RWPE1 (cell line): ENCODE data around the gene VEPH1.

Experiments used
- CTCF ChIA-PET: fragments of 350-600 bp; sonication (Branson Sonifier 250); formaldehyde crosslinking; extraction: SDS; loops from one replicate; lab custom pipeline; 2021; lab: Yijun Ruan, JAX
- POLR2A ChIA-PET: fragments of 400-600 bp; formaldehyde crosslinking; extraction: SDS; loops from one replicate; lab custom pipeline; 2020; ENCODE audit warnings: antibody characterized with exemption; ENCODE audit not compliant: low non-redundant PET; lab: Yijun Ruan, JAX
- DNase-seq: peaks from one replicate; pipeline ENCODE4 v3.0.0; 2012; ENCODE audit warnings: low spot score
- H3K27ac ChIP-seq: fragments of 450-650 bp; 2 replicates; pipeline ENCODE4 v1.5.1; 2017
- CTCF ChIP-seq: fragments of 450-650 bp; conservative IDR thresholded peaks from 2 replicates; pipeline ENCODE4 v1.5.1; 2017; ENCODE audit warnings: low read depth, mild to moderate bottlenecking

Gene VEPH1

GRCh38 chr3:157387708-157388435 is 115.3 kb downstream of the VEPH1 start:
- POLR2A ChIA-PET: no interaction called here
- CTCF ChIA-PET: no interaction called here

GRCh38 chr3:157384491-157384890 is 118.7 kb downstream of the VEPH1 start:
- TF ChIP-seq CTCF: no peak
- DNase-seq: no peak
- CTCF ChIA-PET: no interaction called here
- no peak overlapping the region for H3K27ac ChIP-seq
- POLR2A ChIA-PET: no interaction called here

More at GRCh38 chr3:157387708-157388435, 115.3 kb downstream of the VEPH1 start:
- DNase-seq: no peak
- TF ChIP-seq CTCF: no peak
- no peak overlapping the region for H3K27ac ChIP-seq

GRCh38 chr3:157384031-157384430 is 119.2 kb downstream of the VEPH1 start:
- ChIA-PET CTCF (no interaction called here), POLR2A (no interaction called here)
- no peak for DNase-seq

GRCh38 chr3:157381606-157382005 is 121.6 kb downstream of the VEPH1 start:
- DNase-seq: no peak
- H3K27ac ChIP-seq: no peak overlapping the region
- ChIA-PET CTCF (no interaction called here), POLR2A (no interaction called here)
- TF ChIP-seq CTCF: no peak

More at GRCh38 chr3:157384031-157384430, 119.2 kb downstream of the VEPH1 start:
- TF ChIP-seq CTCF: no peak
- no peak overlapping the region for H3K27ac ChIP-seq

GRCh38 chr3:157379525-157380140 is 123.6 kb downstream of the VEPH1 start:
- no peak for DNase-seq
- TF ChIP-seq CTCF: no peak
- H3K27ac ChIP-seq: no peak overlapping the region
- CTCF ChIA-PET: interaction anchor here (0.5 kb wide), 1 partner anchor 106 kb away, joined by 5 read pairs; no protein-coding TSS in a partner anchor
- POLR2A ChIA-PET: no interaction called here

GRCh38 chr3:157376603-157377300 is 126.5 kb downstream of the VEPH1 start:
- ChIA-PET CTCF (no interaction called here), POLR2A (no interaction called here)
- DNase-seq: no peak
- H3K27ac ChIP-seq: no peak overlapping the region
- TF ChIP-seq CTCF: no peak
